HG03558 (cell line): ENCODE results near the gene FBXL5.

Experiments used
- ATAC-seq: cut with Tn5 transposase; IDR thresholded peaks from one replicate; pipeline ENCODE4 v1.9.1; 2021; ENCODE audit warnings: moderate number of reproducible peaks; ENCODE audit not compliant: unreplicated experiment; ENCODE audit errors: extremely low read depth

FBXL5 gene

GRCh38 chr4:15655223-15656037, at the start of gene FBXL5:
Gene FBXL5 (minus strand): TSS chr4:15655357. CDS start chr4:15655287, 70 bp downstream.
- peak; percentile 42 for ATAC-seq

DNA sequence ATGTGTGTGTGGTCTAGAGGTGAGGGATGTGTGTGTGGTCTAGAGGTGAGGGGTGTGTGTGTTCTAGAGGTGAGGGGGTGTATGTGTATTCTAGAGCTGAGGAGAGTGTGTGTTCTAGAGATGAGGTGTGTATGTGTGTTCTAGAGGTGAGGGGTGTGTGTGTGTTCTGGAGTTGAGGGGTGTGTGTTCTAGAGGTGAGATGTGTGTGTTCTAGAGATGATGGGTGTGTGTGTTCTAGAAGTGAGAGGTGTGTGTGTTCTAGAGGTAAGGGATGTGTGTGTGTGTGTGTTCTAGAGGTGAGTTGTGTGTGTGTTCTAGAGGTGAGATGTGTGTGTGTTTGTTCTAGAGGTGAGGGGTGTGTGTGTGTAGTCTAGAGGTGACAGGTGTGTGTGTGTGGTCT, 49.0 kb upstream of the FBXL5 start:
- no peak for ATAC-seq

DNA sequence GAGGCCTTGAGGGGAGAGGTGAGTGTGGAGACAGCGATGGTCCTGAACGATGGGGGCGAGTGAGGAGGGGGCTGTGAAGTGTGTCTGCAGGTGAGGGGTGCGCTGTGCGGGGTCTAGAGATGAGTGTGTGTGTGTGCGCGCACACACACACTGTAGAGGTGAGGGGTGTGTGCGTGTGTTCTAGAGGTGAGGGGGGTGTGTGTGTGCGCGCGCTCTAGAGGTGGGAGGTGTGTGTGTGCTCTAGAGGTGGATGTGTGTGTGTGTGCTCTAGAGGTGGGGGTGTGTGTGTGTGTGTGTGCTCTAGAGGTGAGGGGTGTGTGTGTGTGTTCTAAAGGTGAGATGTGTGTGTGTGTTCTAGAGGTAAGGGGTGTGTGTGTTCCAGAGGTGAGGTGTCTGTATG, 48.3 kb upstream of the FBXL5 start:
- no peak for ATAC-seq

GRCh38 chr4:15702941-15703403, 47.8 kb upstream of the FBXL5 start, which contains the start of gene BST1:
Gene BST1 (plus strand): TSS chr4:15703065. CDS start chr4:15703145, 80 bp downstream.
- ATAC-seq, result no peak

- ATAC-seq, result no peak
Observed at GRCh38 chr4:15696866-15697265, 41.7 kb upstream of the FBXL5 start.

DNA sequence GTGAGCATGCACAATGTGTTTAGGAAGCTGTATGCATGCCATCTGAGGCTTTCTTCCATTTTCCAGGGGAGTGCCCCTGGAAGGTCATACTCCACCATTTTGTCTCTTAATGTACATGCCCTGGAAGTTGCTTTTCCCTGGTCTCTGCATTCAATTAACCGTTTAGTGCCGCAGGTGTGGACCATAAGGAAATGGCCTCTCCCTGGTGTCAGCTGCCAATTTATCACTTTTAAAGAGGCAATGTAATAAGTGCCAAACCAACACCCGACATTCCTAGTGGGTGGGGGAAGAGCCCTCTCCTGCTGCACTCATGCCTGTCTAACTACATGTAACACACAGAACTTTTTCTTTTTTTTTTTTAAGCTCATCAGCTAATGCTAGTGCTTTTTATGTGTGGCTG, 40.6 kb upstream of the FBXL5 start:
- no peak for ATAC-seq

DNA sequence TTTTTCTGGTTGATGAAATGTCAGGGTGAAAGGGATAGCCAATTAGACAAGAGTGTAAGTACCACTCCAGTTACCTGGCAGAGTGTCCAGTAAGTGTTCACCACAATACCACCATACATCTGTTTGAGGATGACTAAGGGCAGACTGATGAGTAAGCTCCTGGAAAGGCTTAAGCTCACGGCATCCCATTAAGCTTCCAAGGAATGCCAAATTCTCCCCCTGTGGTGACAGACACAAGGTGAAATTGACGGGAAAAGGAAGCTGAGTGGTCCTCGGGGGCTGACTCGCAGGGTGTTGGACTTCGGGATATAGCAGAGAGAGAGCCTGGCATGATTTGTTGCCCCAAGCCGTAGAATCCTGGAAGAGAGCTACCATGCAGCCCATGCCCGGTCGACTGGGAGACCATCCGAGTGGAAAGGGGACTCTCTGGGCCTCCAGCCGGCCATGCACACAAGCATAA, 40.1 kb upstream of the FBXL5 start:
- ATAC-seq, result no peak

DNA sequence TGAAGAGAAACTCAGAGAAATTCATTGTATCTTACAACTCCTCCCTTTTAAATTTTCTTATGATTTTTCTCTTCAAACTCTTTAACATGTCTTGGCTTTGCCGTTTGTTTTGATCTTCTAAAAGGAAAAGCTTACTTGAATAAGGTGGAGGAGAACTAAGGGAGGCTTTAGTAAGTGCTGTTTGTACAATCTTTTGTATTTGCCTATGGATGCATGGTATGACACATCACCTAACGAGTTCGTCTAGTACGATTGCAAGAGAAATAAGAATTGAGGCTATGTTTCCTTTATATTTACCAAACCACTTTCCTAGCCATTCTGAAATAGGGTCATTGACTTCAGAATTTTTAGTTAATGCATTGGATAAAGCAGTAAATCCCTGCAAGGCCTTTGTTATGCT, 39.3 kb upstream of the FBXL5 start:
- no peak for ATAC-seq

DNA sequence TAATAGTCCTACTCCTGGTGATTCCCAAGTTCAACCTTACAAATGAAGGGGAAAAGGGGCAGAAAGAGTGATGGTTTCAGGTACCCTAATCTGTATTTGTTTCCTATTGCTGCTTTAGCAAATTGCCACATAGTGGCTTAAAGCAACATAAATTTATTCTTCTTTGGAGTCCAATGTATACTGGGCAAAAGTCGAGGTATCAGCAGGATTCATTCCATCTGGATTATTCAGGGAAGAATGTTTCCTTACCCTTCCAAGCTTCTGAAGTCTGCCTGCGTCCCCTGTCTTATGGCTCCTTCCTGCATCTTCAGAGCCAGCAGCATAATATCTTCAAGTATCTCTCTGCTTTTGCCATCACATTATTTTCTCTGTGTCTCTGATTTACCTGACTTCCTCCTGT, 37.4 kb upstream of the FBXL5 start:
- ATAC-seq, result no peak

DNA sequence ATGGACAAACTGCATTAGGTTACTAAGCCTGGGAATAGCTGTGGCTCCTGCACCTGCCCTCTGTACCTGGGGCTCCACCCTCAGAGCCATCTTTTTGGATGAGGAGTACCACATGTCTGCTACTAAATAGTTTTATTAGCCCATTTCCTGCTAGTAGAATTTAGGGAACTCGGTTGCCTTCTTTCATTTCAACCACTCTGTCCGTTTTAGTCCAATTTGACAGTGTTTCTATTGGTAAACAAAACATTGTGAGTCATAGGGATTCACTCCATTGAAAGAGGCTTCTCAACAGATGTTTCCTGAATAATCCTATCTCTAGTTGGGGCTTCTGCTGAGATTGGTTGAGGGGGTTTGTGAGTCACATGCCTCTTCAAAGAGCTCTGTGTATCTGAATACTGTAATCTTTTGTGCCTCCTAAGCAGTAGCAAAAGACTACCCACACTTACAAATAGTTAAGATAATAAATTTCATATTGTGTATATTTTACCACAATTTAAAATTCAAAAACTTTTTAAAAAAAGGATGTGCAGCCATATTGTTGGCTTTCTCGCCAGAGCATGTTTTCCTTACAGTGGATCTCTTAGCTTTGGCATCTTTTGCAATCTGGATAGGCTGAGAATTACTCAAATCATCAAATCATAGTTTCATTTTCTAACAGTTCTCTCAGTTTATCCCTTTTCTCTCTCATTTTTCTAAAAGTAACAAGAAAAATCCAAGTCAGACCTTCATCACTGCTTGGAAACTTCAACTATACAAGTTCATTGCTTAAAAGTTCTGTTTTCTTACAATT, 36.4 kb upstream of the FBXL5 start:
- ATAC-seq, result no peak

DNA sequence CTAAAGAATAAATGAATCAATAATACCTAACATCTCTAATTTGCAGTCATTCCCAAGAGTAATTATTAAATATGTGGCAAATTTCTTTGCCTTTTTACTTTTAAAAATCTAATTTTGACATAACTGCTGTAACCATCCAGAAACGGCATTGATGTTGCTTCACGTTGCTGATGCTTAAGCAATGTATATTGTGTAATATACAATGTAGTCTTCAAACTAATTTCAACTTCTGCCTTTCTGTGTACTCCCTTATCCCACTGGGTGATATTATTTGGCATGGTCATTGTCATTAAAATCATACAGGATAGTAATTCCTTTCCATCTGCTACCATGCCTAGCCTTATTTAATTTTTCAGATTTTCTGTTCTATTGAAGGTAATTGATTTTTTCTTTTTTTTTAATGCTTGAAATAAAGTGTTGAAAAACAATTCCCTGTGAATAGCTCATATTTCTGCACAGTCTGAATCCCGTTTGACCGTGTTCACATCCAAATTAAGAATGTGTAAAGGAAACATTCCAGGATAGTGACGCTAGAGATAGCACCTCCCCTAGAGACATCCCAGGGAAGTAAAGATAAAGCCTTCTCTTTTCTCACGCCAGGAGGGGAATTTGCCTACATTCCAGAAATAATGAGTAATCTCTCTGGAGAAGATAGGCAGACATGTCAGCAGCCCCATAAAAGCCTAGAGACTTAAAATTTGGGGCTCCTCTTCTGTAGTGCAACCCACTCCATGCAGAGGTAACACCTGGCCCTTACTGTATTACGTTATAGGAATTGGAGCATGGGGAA, 35.1 kb upstream of the FBXL5 start:
- ATAC-seq, result no peak

GRCh38 chr4:15689540-15689939, 34.4 kb upstream of the FBXL5 start:
- ATAC-seq, result no peak

DNA sequence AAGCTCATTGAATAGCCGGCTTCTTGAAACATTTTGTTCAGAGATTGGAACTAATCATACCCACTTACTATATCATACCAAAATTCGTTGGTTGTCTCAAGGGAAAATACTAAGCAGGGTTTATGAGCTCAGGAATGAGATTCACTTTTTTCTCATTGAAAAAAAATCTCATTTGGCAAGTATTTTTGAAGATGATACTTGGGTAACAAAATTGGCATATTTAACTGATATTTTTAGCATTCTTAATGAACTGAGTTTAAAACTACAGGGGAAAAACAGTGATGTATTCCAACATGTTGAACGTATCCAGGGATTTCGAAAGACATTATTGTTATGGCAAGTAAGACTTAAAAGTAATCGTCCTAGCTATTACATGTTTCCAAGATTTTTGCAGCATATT, 32.9 kb upstream of the FBXL5 start:
- ATAC-seq, result no peak

DNA sequence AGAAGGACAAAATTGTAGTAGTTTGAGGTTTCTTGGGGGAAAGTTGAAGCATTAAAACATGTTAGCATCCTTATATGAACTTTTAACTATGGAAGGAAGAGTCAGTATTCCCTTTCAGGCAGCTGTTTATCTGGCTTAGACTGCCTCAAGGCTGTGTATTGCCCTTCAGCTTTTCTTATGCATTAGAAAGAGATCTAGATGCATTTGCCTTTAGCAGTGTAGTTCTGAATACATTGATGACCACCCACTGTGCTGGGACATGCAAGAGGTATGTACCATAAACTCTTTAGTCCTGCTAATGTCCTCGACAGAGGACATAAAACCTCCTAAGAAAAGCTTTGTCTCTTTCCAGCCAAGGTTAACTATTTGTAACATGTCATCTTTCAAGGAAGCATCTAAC, 29.3 kb upstream of the FBXL5 start:
- no peak for ATAC-seq

- ATAC-seq, result no peak
Observed at GRCh38 chr4:15683143-15683495, 28.0 kb upstream of the FBXL5 start.

- ATAC-seq, result no peak
Observed at GRCh38 chr4:15682242-15683142, 27.3 kb upstream of the FBXL5 start.

DNA sequence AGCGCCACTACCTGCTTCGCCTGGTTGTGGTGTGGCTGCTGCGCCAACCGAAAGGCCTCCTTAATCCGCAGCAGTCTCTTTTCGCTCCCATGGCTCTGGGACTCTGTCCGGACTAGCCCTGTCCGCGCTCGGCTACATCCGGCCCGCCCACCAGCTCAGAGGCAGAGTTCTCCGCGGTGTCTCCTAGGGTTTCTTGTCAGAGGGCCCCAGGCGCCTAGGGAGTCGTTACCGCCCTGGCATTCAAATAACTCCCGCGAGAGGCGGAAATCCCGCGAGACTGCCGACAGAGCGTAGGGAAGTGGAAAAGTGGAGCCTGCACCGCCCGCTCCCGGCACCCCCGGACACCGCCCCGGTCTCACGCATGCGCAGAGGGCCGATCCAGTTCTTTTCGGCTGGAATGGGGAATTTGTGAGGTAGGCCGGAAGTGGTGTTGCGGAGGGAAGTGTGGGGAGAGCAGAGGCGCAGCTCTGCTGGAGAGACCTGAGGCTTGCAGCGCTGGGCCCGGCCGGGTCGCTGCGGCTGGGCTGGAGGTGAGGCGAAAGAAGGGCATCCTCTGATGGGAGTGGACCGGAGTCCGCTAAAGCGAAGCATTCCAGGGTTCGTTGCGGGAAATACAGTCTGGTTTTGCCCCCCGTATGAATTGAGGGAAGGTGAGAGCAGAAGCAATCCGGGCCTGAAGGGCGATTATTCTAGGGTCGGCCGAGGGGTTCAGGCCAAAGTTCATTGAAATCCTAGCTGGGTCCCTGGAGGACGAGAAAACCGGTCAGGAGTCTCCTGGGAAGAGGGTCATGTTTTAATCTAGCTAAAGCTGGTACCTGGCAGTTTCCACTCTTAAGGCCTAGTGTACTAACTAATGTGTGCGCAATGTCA, 26.4 kb upstream of the FBXL5 start, which contains the start of gene FAM200B:
Gene FAM200B (plus strand): TSS at position 456 of the 870 bp plus-strand sequence. CDS start 5,151 bp downstream, outside the sequence.
- peak; percentile 66 for ATAC-seq

DNA sequence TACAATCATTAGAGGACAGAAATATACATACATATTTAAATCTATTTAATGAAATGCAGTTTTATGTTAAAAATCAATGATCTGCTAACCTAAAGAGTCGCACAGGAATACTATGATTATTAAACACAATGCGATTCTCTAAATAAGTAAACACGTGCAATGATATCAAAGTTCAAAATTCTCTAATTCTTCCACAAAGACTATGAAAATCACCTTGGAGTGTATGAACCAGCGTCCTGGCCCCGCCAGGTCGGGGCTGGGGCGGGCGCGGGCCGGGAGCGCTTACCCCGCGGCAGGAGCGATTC, 25.9 kb upstream of the FBXL5 start:
- no peak for ATAC-seq
